ENCODE results near the gene TAOK1.

The TAOK1 gene

GRCh38 chr17:29592850-29593551 lies 202.8 kb downstream of the TAOK1 start, which contains the start of gene ANKRD13B:
Gene ANKRD13B (plus strand): TSS chr17:29593132. CDS start chr17:29593622, 490 bp downstream.
- no peak for TF ChIP-seq EGR1 (IDR thresholded peaks at IDR 0.05)
- peak; percentile 36; the same call in 1 of the 2 replicates for TF ChIP-seq NFIC (IDR thresholded peaks at IDR 0.05)
- TF ChIP-seq ZBTB7A (IDR thresholded peaks at IDR 0.05; ENCODE audit: low read depth) = peak; percentile 82

GRCh38 chr17:29593591-29594518 lies 203.7 kb downstream of the TAOK1 start:
- TF ChIP-seq CREB1 (IDR thresholded peaks at IDR 0.05; ENCODE audit: low read depth) = no peak
- no peak for TF ChIP-seq NFIC (IDR thresholded peaks at IDR 0.05)
- TF ChIP-seq YY1 (IDR thresholded peaks at IDR 0.05; ENCODE audit: low read depth) = no peak
- no peak for TF ChIP-seq TAF1 (IDR thresholded peaks at IDR 0.05; ENCODE audit: low read depth)
- TF ChIP-seq MAX (IDR thresholded peaks at IDR 0.05) = peak; percentile 43
- peak; percentile 44 for TF ChIP-seq RAD21 (IDR thresholded peaks at IDR 0.05; ENCODE audit: low read depth)
- TF ChIP-seq FOXM1 (IDR thresholded peaks at IDR 0.05; ENCODE audit: borderline replicate concordance, low read depth) = no peak
- TF ChIP-seq ZBTB7A (IDR thresholded peaks at IDR 0.05; ENCODE audit: low read depth) = peak; percentile 92
- peak; percentile 92 for TF ChIP-seq REST (IDR thresholded peaks at IDR 0.05; ENCODE audit: low read depth)
- no peak for TF ChIP-seq EP300 (IDR thresholded peaks at IDR 0.05; ENCODE audit: borderline replicate concordance)

GRCh38 chr17:29594519-29595090 lies 204.4 kb downstream of the TAOK1 start:
- no peak for TF ChIP-seq NFIC (IDR thresholded peaks at IDR 0.05)
- no peak for TF ChIP-seq TAF1 (IDR thresholded peaks at IDR 0.05; ENCODE audit: low read depth)
- TF ChIP-seq MAX (IDR thresholded peaks at IDR 0.05) = no peak
- TF ChIP-seq REST (IDR thresholded peaks at IDR 0.05; ENCODE audit: low read depth) = no peak
- no peak for TF ChIP-seq CEBPB (IDR thresholded peaks at IDR 0.05)
- TF ChIP-seq CREB1 (IDR thresholded peaks at IDR 0.05; ENCODE audit: low read depth) = no peak
- no peak for TF ChIP-seq USF1 (IDR thresholded peaks at IDR 0.05)
- no peak for TF ChIP-seq YY1 (IDR thresholded peaks at IDR 0.05; ENCODE audit: low read depth)
- TF ChIP-seq TEAD4 (IDR thresholded peaks at IDR 0.05) = no peak
- TF ChIP-seq ZBTB7A (IDR thresholded peaks at IDR 0.05; ENCODE audit: low read depth) = no peak
- TF ChIP-seq EP300 (IDR thresholded peaks at IDR 0.05; ENCODE audit: borderline replicate concordance) = no peak
- no peak for TF ChIP-seq TCF12 (IDR thresholded peaks at IDR 0.05; ENCODE audit: low read depth)
- no peak for TF ChIP-seq RAD21 (IDR thresholded peaks at IDR 0.05; ENCODE audit: low read depth)
- no peak for TF ChIP-seq FOXM1 (IDR thresholded peaks at IDR 0.05; ENCODE audit: borderline replicate concordance, low read depth)
- TF ChIP-seq EGR1 (IDR thresholded peaks at IDR 0.05) = no peak

- TF ChIP-seq EGR1 (IDR thresholded peaks at IDR 0.05) = no peak
- TF ChIP-seq TCF12 (IDR thresholded peaks at IDR 0.05; ENCODE audit: low read depth) = no peak
- no peak for TF ChIP-seq FOXM1 (IDR thresholded peaks at IDR 0.05; ENCODE audit: borderline replicate concordance, low read depth)
- TF ChIP-seq EP300 (IDR thresholded peaks at IDR 0.05; ENCODE audit: borderline replicate concordance) = no peak
- TF ChIP-seq USF1 (IDR thresholded peaks at IDR 0.05) = no peak
These were observed 205.2 kb downstream of the TAOK1 start for GRCh38 chr17:29595107-29595942.
